ENCODE results near the gene PITPNC1. TPM values are rescaled to one million over a fixed set of nuclear protein-coding genes. Genes with fewer than 3 reads are reported as not detected.
"Not testable (repeated sequence)": the region's sequence is repeated elsewhere in the genome, so short reads cannot be mapped to it uniquely, and the experiment has no call there.

Gene PITPNC1
- total RNA-seq, 4 donors from 2014 or later = 14.1 to 35.5 (median 31.8) TPM

DNA sequence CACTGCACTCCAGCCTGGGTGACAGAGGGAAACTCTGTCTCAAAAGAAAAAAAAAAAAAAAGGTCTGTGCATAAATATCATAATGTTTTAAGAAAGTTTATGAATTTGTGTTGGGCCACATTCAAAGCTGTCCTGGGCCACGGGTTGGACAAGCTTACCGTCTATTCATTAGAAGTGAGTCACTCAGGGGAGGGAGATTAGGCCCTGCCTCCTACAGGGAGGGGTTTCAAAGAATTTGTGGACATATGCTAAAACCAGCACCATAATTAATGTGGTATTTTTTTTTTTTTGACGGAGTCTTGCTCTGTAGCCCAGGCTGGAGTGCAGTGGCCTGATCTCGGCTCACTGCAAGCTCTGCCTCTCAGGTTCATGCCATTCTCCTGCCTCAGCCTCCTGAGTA, 95.5 kb downstream of the PITPNC1 start:
- H3K4me3 ChIP-seq; H3K27me3 ChIP-seq; H3K36me3 ChIP-seq; DNase-seq (ENCODE audit: extremely low spot score); H3K9me3 ChIP-seq: not testable (repeated sequence)
- TF ChIP-seq POLR2AphosphoS5 (IDR thresholded peaks at IDR 0.05) = peak in 1 of 2 donors; percentile 10
- Histone ChIP-seq H3K27ac (replicated peaks in 1 of 4) (peak overlapping the region; percentile 54 to 77 (median 68)), H3K4me1 (peaks cover 34 to 40% (median 37%) of the 10 kb centered on the region in 4 donors)
- intact Hi-C loops (cut with DNase I) = loop anchor here (10.0 kb wide), 1 partner anchor 162 kb away; no protein-coding TSS in a partner anchor
- WGBS = 61% methylated on average over 4 of the region's 4 CpGs

DNA sequence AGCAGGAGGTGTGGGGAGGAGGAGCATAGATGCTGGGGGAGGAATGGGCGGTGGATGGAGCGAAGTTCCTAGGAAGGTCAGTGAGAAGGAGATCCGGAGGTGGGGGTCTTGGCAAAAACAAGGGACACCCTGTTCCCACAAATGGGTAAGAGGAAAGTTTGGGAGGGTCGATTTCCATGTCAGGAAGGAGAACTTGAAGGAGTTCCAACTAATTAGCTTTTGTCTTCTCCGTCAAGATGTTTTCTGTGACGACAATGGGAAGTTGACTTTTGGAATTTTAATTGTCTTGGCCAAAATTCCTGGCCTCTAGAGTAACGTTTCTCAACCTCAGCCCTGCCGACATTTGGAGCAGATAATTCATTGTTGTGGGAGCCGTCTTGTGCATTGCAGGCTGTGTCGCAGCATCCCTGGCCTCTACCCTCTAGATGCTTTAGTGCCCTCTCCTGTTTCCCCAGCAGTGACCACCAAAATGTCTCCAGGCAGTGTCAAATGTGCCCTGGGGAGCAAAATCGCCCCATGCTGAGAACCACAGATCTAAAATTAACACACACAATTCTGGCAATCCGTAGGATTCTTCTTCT, 97.1 kb downstream of the PITPNC1 start:
- no peak for DNase-seq (ENCODE audit: extremely low spot score)
- intact Hi-C loops (cut with DNase I) = loop anchor here (2.0 to 10.0 kb wide), 2 partner anchors 95 to 161 kb away; no protein-coding TSS in a partner anchor

GRCh38 chr17:67475161-67475937, 98.3 kb downstream of the PITPNC1 start:
- H3K36me3 ChIP-seq = no peaks in the 10 kb centered on the region
- WGBS = 41% methylated on average over 20 of the region's 23 CpGs
- H3K9me3 ChIP-seq = no peaks in the 10 kb centered on the region
- peak; percentile 93 for DNase-seq (ENCODE audit: extremely low spot score)
- intact Hi-C loops (cut with DNase I) = loop anchor here (2.0 to 10.0 kb wide), 2 partner anchors 97 to 159 kb away; no protein-coding TSS in a partner anchor
- H3K27me3 ChIP-seq = no peaks in the 10 kb centered on the region
- peaks cover 30 to 58% (median 52%) of the 10 kb centered on the region in 4 donors for H3K4me1 ChIP-seq
- TF ChIP-seq POLR2AphosphoS5 (IDR thresholded peaks at IDR 0.05) (peak; percentile 61 to 76), EP300 (IDR thresholded peaks at IDR 0.05) (no peak), POLR2A (IDR thresholded peaks at IDR 0.05; ENCODE audit: low read depth) (no peak), CTCF (IDR thresholded peaks at IDR 0.05) (peak in 2 of 3 experiments; percentile 89 to 94)
- no peak overlapping the region for H3K4me3 ChIP-seq
- H3K27ac ChIP-seq (replicated peaks in 1 of 4) = peak overlapping the region; percentile 54 to 77 (median 68)

More for the DNA sequence above, 97.1 kb downstream of the PITPNC1 start:
- H3K9me3 ChIP-seq = no peaks in the 10 kb centered on the region
- H3K27me3 ChIP-seq = no peaks in the 10 kb centered on the region
- WGBS = 46% methylated on average over 12 of the region's 12 CpGs
- TF ChIP-seq POLR2AphosphoS5 (IDR thresholded peaks at IDR 0.05) (peak; percentile 57 to 69), POLR2A (IDR thresholded peaks at IDR 0.05; ENCODE audit: low read depth) (no peak), CTCF (IDR thresholded peaks at IDR 0.05) (peak in 1 of 3 experiments; percentile 18), EP300 (IDR thresholded peaks at IDR 0.05) (peak; percentile 51)
- peak overlapping the region; percentile 54 to 77 (median 68) for H3K27ac ChIP-seq (replicated peaks in 1 of 4)
- H3K4me1 ChIP-seq = peaks cover 34 to 51% (median 45%) of the 10 kb centered on the region in 4 donors
- H3K4me3 ChIP-seq = no peak overlapping the region
- no peaks in the 10 kb centered on the region for H3K36me3 ChIP-seq

GRCh38 chr17:67476787-67477335, 99.8 kb downstream of the PITPNC1 start:
- Histone ChIP-seq H3K27me3 (no peaks in the 10 kb centered on the region), H3K4me1 (peaks cover 33 to 72% (median 65%) of the 10 kb centered on the region in 4 donors), H3K4me3 (no peak overlapping the region), H3K27ac (replicated peaks in 1 of 4) (no peak overlapping the region), H3K36me3 (no peaks in the 10 kb centered on the region), H3K9me3 (no peaks in the 10 kb centered on the region)
- 91% methylated on average over 7 of the region's 7 CpGs for WGBS
- intact Hi-C loops (cut with DNase I) = loop anchor here (10.0 kb wide), 1 partner anchor 158 kb away; no protein-coding TSS in a partner anchor
- DNase-seq (ENCODE audit: extremely low spot score) = no peak
- no peak for TF ChIP-seq POLR2AphosphoS5 (IDR thresholded peaks at IDR 0.05)
- no peak for TF ChIP-seq CTCF (IDR thresholded peaks at IDR 0.05)

DNA sequence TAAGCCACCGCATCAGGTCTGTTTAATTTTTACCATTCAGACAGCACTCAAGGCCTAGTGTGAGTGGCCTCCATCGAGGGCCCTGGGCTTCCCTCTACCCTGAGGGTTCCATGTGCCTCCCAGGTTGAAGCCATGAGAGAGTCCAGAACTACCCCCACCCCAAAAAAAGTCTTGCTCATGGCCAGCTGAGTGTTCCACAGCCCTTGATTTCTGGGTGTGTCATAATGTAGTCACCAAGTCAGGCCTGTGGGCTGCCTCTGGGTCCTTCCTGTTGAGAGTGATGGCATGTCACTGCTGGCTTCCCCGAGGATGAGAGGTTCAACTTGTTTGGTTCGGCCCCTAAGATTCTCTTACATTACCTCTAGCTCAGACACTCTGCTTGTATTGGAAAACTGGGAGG, 100.6 kb downstream of the PITPNC1 start:
- no peaks in the 10 kb centered on the region for H3K9me3 ChIP-seq
- WGBS = 85% methylated on average over 4 of the region's 4 CpGs
- H3K27me3 ChIP-seq = no peaks in the 10 kb centered on the region
- DNase-seq (ENCODE audit: extremely low spot score) = no peak
- peak overlapping the region in 1 of 4 donors; percentile 3 for H3K4me3 ChIP-seq
- intact Hi-C loops (cut with DNase I) = loop anchor here (10.0 kb wide), 1 partner anchor 157 kb away; no protein-coding TSS in a partner anchor
- TF ChIP-seq EP300 (IDR thresholded peaks at IDR 0.05) = no peak
- no peak for TF ChIP-seq POLR2A (IDR thresholded peaks at IDR 0.05; ENCODE audit: low read depth)
- no peak for TF ChIP-seq CTCF (IDR thresholded peaks at IDR 0.05)
- no peak for TF ChIP-seq POLR2AphosphoS5 (IDR thresholded peaks at IDR 0.05)
- H3K4me1 ChIP-seq = peaks cover 34 to 80% (median 70%) of the 10 kb centered on the region in 4 donors
- peak overlapping the region; percentile 49 to 59 (median 54) for H3K27ac ChIP-seq (replicated peaks in 1 of 4)
- H3K36me3 ChIP-seq = no peaks in the 10 kb centered on the region

All from esophagus muscularis mucosa (tissue), 4 donors.